K562 (cell line): ENCODE measurements around the gene ARHGEF17. TPM values are rescaled to one million over a fixed set of nuclear protein-coding genes. Genes with fewer than 3 reads are reported as not detected.

ENCODE experiments used
- ATAC-seq: fragments of 200-7000 bp; cut with Tn5 transposase; 3 replicates; pipeline ENCODE4 v1.9.1; 2020; ENCODE audit warnings: moderate library complexity
- BruUV-seq: library from RNA; stranded (reverse); fragments of 400-500 nt; replicated peaks from 2 replicates; lab custom pipeline; 2021; lab: Mats Ljungman, UMichigan
- CTCF ChIA-PET: fragments of 300-600 bp; formaldehyde crosslinking; extraction: SDS; loops from one replicate; lab custom pipeline; 2021; ENCODE audit warnings: low intra/inter-chr PET ratio; lab: Yijun Ruan, JAX
- POLR2A ChIA-PET: fragments of 300-600, 350-650 bp; sonication (Branson Sonifier 250); formaldehyde crosslinking; extraction: SDS; loops from one replicate; lab custom pipeline; 2021; ENCODE audit warnings: antibody characterized with exemption, inconsistent platforms; lab: Yijun Ruan, JAX
- DNase-seq, 4 experiments: peaks; one replicate each; pipeline versions ENCODE4 v3.0.0 to v3.0.0-alpha.2; 2011 to 2018; ENCODE audit warnings: low spot score in 3 of 4, mixed read lengths in 3 of 4; ENCODE audit errors: extremely low read depth in 1 of 4
- FAIRE-seq: peaks from 2 replicates; lab custom pipeline; 2011; peaks lifted over from hg19 to GRCh38; lab: Jason Lieb, UNC
- H2AFZ ChIP-seq: 2 replicates; pipeline ENCODE4 v1.6.0; 2011; ENCODE audit warnings: low read depth, low read length, control low read depth, inconsistent platforms
- H3K27ac ChIP-seq: fragments of 200-600 bp; 3 replicates; pipeline ENCODE4 v1.8.0; 2011; ENCODE audit warnings: low read depth, mild to moderate bottlenecking, control low read depth, inconsistent platforms, low read length, moderate library complexity, mixed read lengths; ENCODE audit errors: extremely low read depth
- H3K27me3 ChIP-seq, 2 experiments: fragments of 300-600 bp in 1 of 2; 2 replicates in 1 of 2; 3 replicates in 1 of 2; pipeline versions ENCODE4 v1.6.0 to v1.8.0; 2011; ENCODE audit warnings: inconsistent platforms in 2 of 2, low read length in 2 of 2, mild to moderate bottlenecking in 1 of 2, mixed read lengths in 1 of 2, moderate library complexity in 1 of 2; ENCODE audit not compliant: control insufficient read depth in 2 of 2, insufficient read depth in 2 of 2
- H3K36me3 ChIP-seq: fragments of 300-600 bp; 3 replicates; pipeline ENCODE4 v1.8.0; 2011; ENCODE audit warnings: mild to moderate bottlenecking, low read length, inconsistent platforms; ENCODE audit not compliant: control insufficient read depth, insufficient read depth
- H3K4me1 ChIP-seq, 2 experiments: fragments of 200-600 bp in 1 of 2; replicated peaks in 1 of 2; 2 replicates in 1 of 2; 3 replicates in 1 of 2; pipeline versions ENCODE4 v1.5.1 to v1.8.0; 2011; ENCODE audit warnings: inconsistent platforms in 2 of 2, low read length in 2 of 2, mild to moderate bottlenecking in 1 of 2, mixed read lengths in 1 of 2, moderate library complexity in 1 of 2; ENCODE audit not compliant: control insufficient read depth in 2 of 2, insufficient read depth in 2 of 2
- H3K4me2 ChIP-seq: 2 replicates; pipeline ENCODE4 v1.6.1; 2011; ENCODE audit warnings: low read length, control low read depth, inconsistent platforms, mixed read lengths; ENCODE audit not compliant: insufficient read depth
- H3K4me3 ChIP-seq: fragments of 200-600 bp; sonication (generic), shearing (Covaris generic); 2 replicates; pipeline ENCODE4 v1.5.1; 2016; ENCODE audit warnings: control low read depth, inconsistent platforms
- H3K79me2 ChIP-seq: fragments of 200-600 bp; 3 replicates; pipeline ENCODE4 v1.8.0; 2011; ENCODE audit warnings: low read length, inconsistent platforms; ENCODE audit not compliant: control insufficient read depth, insufficient read depth
- H3K9ac ChIP-seq, 2 experiments: 2 replicates each; pipeline versions ENCODE4 v1.6.0 to v1.6.1; 2011; ENCODE audit warnings: low read depth in 2 of 2, low read length in 2 of 2, control low read depth in 1 of 2, inconsistent platforms in 1 of 2, mild to moderate bottlenecking in 1 of 2, mixed read lengths in 1 of 2; ENCODE audit not compliant: insufficient read depth in 1 of 2
- H3K9me1 ChIP-seq: one replicate; pipeline ENCODE4 v1.6.0; 2011; ENCODE audit warnings: inconsistent platforms, mild to moderate bottlenecking, low read length, moderate library complexity; ENCODE audit not compliant: control insufficient read depth, insufficient read depth
- H3K9me3 ChIP-seq: replicated peaks from 2 replicates; pipeline ENCODE4 v1.5.1; 2011; ENCODE audit warnings: low read depth, low read length, inconsistent platforms; ENCODE audit not compliant: control insufficient read depth, insufficient read depth
- H4K20me1 ChIP-seq: replicated peaks from 2 replicates; pipeline ENCODE4 v1.6.1; 2011; ENCODE audit warnings: low read length, inconsistent platforms, mixed read lengths; ENCODE audit not compliant: control insufficient read depth, insufficient read depth
- CHD4 ChIP-seq: fragments of 200-600 bp; sonication (generic); IDR thresholded peaks from 3 replicates; pipeline ENCODE4 v1.6.1; 2012; ENCODE audit warnings: low read depth, mild to moderate bottlenecking, mixed read lengths, low read length, inconsistent platforms; ENCODE audit not compliant: insufficient read depth, insufficient replicate concordance, poor library complexity, severe bottlenecking
- CXXC5 ChIP-seq: fragments of 250-450 bp; sonication (Bioruptor Pico); IDR thresholded peaks from 2 replicates; pipeline ENCODE4 v1.8.0; 2022; ENCODE audit warnings: inconsistent platforms, mild to moderate bottlenecking, moderate library complexity
- EP400 ChIP-seq: fragments of 450-650 bp; IDR thresholded peaks from 2 replicates; pipeline ENCODE4 v1.6.1; 2017; ENCODE audit warnings: antibody characterized with exemption, mild to moderate bottlenecking, moderate library complexity
- FOXM1 ChIP-seq, 2 experiments: fragments of 450-650 bp in 1 of 2; sonication (generic) in 1 of 2; formaldehyde crosslinking in 1 of 2; IDR thresholded peaks; 2 replicates each; pipeline versions ENCODE4 v1.6.1 to v1.9.0; 2017 to 2022; ENCODE audit warnings: low read depth in 2 of 2, mild to moderate bottlenecking in 2 of 2, missing genetic modification reagents in 1 of 2, moderate library complexity in 1 of 2
- MECOM ChIP-seq: fragments of 250-450 bp; sonication (Bioruptor Pico); IDR thresholded peaks from 2 replicates; pipeline ENCODE4 v1.8.0; 2022; ENCODE audit warnings: inconsistent platforms
- RBM17 ChIP-seq: fragments of 200-400 bp; formaldehyde crosslinking; IDR thresholded peaks from 2 replicates; pipeline ENCODE4 v1.6.1; 2017; ENCODE audit warnings: low read depth, mild to moderate bottlenecking, low read length, borderline replicate concordance
- RBM22 ChIP-seq: fragments of 200-400 bp; formaldehyde crosslinking; IDR thresholded peaks from 2 replicates; pipeline ENCODE4 v1.6.1; 2018; ENCODE audit warnings: low read length, low read depth; ENCODE audit not compliant: poor library complexity, severe bottlenecking
- STAG1 ChIP-seq: sonication (generic); formaldehyde crosslinking; IDR thresholded peaks from 2 replicates; pipeline ENCODE4 v1.5.0; 2020; ENCODE audit warnings: missing genetic modification reagents, borderline replicate concordance
- TCF7 ChIP-seq: sonication (generic); IDR thresholded peaks from 2 replicates; pipeline ENCODE4 v1.6.1; 2016; ENCODE audit warnings: antibody characterized with exemption, borderline replicate concordance
- TRIM24 ChIP-seq, 2 experiments: fragments of 450-650 bp; IDR thresholded peaks; 2 replicates each; pipeline ENCODE4 v1.6.1; 2016
- ZC3H8 ChIP-seq: fragments of 450-650 bp; IDR thresholded peaks from 2 replicates; pipeline ENCODE4 v1.6.1; 2017
- ZFX ChIP-seq: sonication (generic); formaldehyde crosslinking; IDR thresholded peaks from 2 replicates; pipeline ENCODE4 v1.8.0; 2022; ENCODE audit warnings: mild to moderate bottlenecking, missing genetic modification reagents, moderate library complexity
- ZNF316 ChIP-seq: fragments of 450-650 bp; IDR thresholded peaks from 2 replicates; pipeline ENCODE4 v1.6.1; 2016
- ZNF830 ChIP-seq: fragments of 250-450 bp; sonication (Bioruptor Pico); IDR thresholded peaks from 2 replicates; pipeline ENCODE4 v1.5.0; 2021; ENCODE audit warnings: mild to moderate bottlenecking
- WGBS: fragments of 100-300 bp; shearing (Covaris generic); methylation state at CpG from one replicate; pipeline ENCODE4 v1.1.6; 2016; ENCODE audit warnings: low coverage, mixed read lengths; ENCODE audit not compliant: insufficient coverage; ENCODE audit errors: missing lambda C conversion rate; 5-methylcytosine and 5-hydroxymethylcytosine counted together
- in situ Hi-C: fragments of 300-500 bp; cut with MboI; formaldehyde crosslinking; loops from 4 replicates; pipeline ENCODE4 v1.15.0; 2018; ENCODE audit warnings: inconsistent platforms, mixed read lengths
- intact Hi-C: fragments of 100-400 bp; cut with micrococcal nuclease; formaldehyde crosslinking; loops from 2 replicates; pipeline ENCODE4 v1.14.2; 2022
- polyA plus RNA-seq, 8 experiments: library from polyadenylated mRNA; depleted of rRNA in 4 of 8; stranded (reverse) in 5 of 8; unstranded in 3 of 8; fragments of >200 nt; fragmentation: Nextera tagmentation in 2 of 8; fragmentation: Illumina TruSeq in 1 of 8; extraction: Ambion mirVana in 2 of 8; extraction: Trizol in 1 of 8; gene quantifications; 2 replicates each; pipeline versions ENCODE4 v1.2.1 to v1.2.3, GENCODE V29; 2011 to 2014; ENCODE audit warnings: inconsistent platforms in 1 of 8, missing spikeins in 1 of 8
- total RNA-seq, 7 experiments: library from RNA; depleted of rRNA in 6 of 7; stranded (reverse); fragments of >200 nt in 6 of 7; fragmentation: Illumina TruSeq in 2 of 7; extraction: Trizol in 2 of 7; gene quantifications; 2 replicates each; pipeline versions ENCODE4 v1.2.1 to v1.2.3, GENCODE V29; 2011 to 2021; ENCODE audit warnings: low replicate concordance in 1 of 7
- TF ChIP-seq, protein P1 (sequence below): fragments of 450-650 bp; IDR thresholded peaks from 2 replicates; pipeline ENCODE4 v1.6.1; 2016; ENCODE audit warnings: borderline replicate concordance
- TF ChIP-seq, protein P2 (sequence below): fragments of 450-650 bp; IDR thresholded peaks from 2 replicates; pipeline ENCODE4 v1.7.0; 2016; ENCODE audit warnings: borderline replicate concordance
- TF ChIP-seq, protein P3 (sequence below): fragments of 250-450 bp; sonication (Bioruptor Pico); IDR thresholded peaks from 2 replicates; pipeline ENCODE4 v1.4.0; 2020

ARHGEF17 gene
- total and polyA plus RNA-seq, 9 of the 15 experiments (the other 6 are each of a cell fraction or from before 2014, with no cell fraction given): 0.04 to 0.68 (median 0.10) TPM; not detected in 2

DNA sequence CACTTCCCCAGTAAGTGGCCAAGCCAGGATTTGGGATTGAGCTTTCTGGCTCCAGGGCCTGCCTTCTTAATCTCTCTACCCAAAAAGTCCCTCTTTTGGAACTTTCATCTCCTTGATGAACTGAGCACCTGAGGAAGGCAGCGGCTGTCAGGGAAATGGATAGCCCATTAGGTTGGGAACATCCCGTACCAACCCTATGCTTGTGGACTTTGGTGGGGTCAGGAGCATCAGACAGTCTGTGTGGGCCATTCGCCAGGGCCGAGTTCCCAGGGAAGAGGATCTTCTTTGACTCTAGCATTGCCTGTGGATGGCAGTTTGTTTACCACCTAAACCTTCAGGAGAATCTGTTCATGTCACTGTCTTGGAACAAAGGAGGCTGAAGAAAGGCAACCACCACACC lies 30.2 kb downstream of the ARHGEF17 start:
- DNase-seq (no peak), ATAC-seq (no peak), FAIRE-seq (no peak)
- WGBS: 0% methylated on average over 4 of the region's 4 CpGs
- H3K9me1 ChIP-seq: no peaks in the 10 kb centered on the region
- intact Hi-C loops: no loop called here
- H3K27me3 ChIP-seq: peaks cover 0 to 10% of the 10 kb centered on the region in 2 experiments; a peak in 3 of 5 replicates
- BruUV-seq: no TSS peak
- H3K4me2 ChIP-seq: no peak overlapping the region
- H3K27ac ChIP-seq: no peak overlapping the region
- peaks cover 7% of the 10 kb centered on the region; the same call in 1 of the 2 replicates for H4K20me1 ChIP-seq
- peaks cover 16% of the 10 kb centered on the region in 2 experiments; a peak in 4 of 5 replicates for H3K4me1 ChIP-seq
- H2AFZ ChIP-seq: no peak overlapping the region
- no peak overlapping the region for H3K9ac ChIP-seq
- no peaks in the 10 kb centered on the region for H3K36me3 ChIP-seq
- no peak for TF ChIP-seq RBM22
- no peak for TF ChIP-seq TRIM24 (IDR thresholded peaks at IDR 0.05)
- no peak for TF ChIP-seq ZNF830 (CRISPR knock-in tag)
- TF ChIP-seq ZNF316: no peak
- TF ChIP-seq, protein P1, sequence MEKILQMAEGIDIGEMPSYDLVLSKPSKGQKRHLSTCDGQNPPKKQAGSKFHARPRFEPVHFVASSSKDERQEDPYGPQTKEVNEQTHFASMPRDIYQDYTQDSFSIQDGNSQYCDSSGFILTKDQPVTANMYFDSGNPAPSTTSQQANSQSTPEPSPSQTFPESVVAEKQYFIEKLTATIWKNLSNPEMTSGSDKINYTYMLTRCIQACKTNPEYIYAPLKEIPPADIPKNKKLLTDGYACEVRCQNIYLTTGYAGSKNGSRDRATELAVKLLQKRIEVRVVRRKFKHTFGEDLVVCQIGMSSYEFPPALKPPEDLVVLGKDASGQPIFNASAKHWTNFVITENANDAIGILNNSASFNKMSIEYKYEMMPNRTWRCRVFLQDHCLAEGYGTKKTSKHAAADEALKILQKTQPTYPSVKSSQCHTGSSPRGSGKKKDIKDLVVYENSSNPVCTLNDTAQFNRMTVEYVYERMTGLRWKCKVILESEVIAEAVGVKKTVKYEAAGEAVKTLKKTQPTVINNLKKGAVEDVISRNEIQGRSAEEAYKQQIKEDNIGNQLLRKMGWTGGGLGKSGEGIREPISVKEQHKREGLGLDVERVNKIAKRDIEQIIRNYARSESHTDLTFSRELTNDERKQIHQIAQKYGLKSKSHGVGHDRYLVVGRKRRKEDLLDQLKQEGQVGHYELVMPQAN: no peak
- TF ChIP-seq STAG1 (CRISPR knock-in tag): no peak
- no peak for TF ChIP-seq EP400
- TF ChIP-seq, protein P2, sequence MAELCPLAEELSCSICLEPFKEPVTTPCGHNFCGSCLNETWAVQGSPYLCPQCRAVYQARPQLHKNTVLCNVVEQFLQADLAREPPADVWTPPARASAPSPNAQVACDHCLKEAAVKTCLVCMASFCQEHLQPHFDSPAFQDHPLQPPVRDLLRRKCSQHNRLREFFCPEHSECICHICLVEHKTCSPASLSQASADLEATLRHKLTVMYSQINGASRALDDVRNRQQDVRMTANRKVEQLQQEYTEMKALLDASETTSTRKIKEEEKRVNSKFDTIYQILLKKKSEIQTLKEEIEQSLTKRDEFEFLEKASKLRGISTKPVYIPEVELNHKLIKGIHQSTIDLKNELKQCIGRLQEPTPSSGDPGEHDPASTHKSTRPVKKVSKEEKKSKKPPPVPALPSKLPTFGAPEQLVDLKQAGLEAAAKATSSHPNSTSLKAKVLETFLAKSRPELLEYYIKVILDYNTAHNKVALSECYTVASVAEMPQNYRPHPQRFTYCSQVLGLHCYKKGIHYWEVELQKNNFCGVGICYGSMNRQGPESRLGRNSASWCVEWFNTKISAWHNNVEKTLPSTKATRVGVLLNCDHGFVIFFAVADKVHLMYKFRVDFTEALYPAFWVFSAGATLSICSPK: no peak
- no peak for TF ChIP-seq CHD4
- TF ChIP-seq, protein P3, sequence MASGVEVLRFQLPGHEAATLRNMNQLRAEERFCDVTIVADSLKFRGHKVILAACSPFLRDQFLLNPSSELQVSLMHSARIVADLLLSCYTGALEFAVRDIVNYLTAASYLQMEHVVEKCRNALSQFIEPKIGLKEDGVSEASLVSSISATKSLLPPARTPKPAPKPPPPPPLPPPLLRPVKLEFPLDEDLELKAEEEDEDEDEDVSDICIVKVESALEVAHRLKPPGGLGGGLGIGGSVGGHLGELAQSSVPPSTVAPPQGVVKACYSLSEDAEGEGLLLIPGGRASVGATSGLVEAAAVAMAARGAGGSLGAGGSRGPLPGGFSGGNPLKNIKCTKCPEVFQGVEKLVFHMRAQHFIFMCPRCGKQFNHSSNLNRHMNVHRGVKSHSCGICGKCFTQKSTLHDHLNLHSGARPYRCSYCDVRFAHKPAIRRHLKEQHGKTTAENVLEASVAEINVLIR (CRISPR knock-in tag): no peak
- no peak for TF ChIP-seq FOXM1 (IDR thresholded peaks at IDR 0.05; ENCODE audit: low read depth)
- TF ChIP-seq FOXM1 (CRISPR knock-in tag; IDR thresholded peaks at IDR 0.05; ENCODE audit: low read depth): no peak
- no peak for TF ChIP-seq ZC3H8
- no peak for TF ChIP-seq MECOM (CRISPR knock-in tag)
- TF ChIP-seq TCF7: no peak
- TF ChIP-seq ZFX (CRISPR knock-in tag): no peak
- TF ChIP-seq RBM17: no peak
- TF ChIP-seq CXXC5 (CRISPR knock-in tag): no peak
- TF ChIP-seq, all 486 proteins: peak for 0
- in situ Hi-C loops: loop anchor here (5.0 kb wide), 1 partner anchor 46 kb away; no protein-coding TSS in a partner anchor
- no peaks in the 10 kb centered on the region for H3K9me3 ChIP-seq
- CTCF ChIA-PET: no interaction called here
- no peaks in the 10 kb centered on the region for H3K79me2 ChIP-seq
- no peak overlapping the region for H3K4me3 ChIP-seq
- POLR2A ChIA-PET: interaction anchor here (0.7 to 1.8 kb wide), 2 partner anchors 55 to 982 kb away, joined by 3 to 5 read pairs; no protein-coding TSS in a partner anchor
